ENCODE measurements around the gene FAT2.

DNA sequence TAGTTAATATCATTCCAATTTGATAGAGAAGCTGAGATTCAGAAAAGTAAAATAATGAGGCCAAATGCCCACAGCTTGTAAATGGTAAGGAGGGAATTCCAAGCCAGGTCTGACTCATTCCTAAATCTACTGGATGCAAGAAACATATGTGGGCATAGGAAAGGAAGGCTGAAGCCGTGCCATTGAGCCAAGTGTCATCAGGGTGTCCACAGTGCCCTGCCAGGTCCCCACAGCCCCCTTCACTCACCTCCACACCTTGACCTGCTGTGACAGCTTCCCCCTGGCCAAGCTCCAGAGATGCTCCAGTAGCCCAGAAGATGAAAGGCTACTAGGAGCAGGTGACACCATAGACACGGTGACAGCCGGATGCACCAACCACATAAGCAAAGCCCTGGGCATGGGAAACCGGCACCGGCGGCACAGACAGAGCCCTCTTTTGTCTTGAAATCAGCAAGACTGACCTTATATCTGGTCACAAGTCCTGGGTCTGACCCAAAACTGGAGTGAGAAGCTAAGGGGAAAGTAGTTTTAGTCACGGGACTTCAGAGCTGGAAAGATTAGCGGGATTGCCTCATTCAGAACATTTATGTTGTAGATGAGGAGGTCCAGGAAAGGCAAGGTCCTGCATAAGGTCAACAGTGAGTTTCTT is 20.1 kb upstream of the FAT2 start:
- TF ChIP-seq, protein P1, sequence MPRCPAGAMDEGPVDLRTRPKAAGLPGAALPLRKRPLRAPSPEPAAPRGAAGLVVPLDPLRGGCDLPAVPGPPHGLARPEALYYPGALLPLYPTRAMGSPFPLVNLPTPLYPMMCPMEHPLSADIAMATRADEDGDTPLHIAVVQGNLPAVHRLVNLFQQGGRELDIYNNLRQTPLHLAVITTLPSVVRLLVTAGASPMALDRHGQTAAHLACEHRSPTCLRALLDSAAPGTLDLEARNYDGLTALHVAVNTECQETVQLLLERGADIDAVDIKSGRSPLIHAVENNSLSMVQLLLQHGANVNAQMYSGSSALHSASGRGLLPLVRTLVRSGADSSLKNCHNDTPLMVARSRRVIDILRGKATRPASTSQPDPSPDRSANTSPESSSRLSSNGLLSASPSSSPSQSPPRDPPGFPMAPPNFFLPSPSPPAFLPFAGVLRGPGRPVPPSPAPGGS (IDR thresholded peaks at IDR 0.05; ENCODE audit: borderline replicate concordance, insufficient read depth, low read depth, low read length, poor library complexity, severe bottlenecking) = no peak
- TF ChIP-seq, protein P2, sequence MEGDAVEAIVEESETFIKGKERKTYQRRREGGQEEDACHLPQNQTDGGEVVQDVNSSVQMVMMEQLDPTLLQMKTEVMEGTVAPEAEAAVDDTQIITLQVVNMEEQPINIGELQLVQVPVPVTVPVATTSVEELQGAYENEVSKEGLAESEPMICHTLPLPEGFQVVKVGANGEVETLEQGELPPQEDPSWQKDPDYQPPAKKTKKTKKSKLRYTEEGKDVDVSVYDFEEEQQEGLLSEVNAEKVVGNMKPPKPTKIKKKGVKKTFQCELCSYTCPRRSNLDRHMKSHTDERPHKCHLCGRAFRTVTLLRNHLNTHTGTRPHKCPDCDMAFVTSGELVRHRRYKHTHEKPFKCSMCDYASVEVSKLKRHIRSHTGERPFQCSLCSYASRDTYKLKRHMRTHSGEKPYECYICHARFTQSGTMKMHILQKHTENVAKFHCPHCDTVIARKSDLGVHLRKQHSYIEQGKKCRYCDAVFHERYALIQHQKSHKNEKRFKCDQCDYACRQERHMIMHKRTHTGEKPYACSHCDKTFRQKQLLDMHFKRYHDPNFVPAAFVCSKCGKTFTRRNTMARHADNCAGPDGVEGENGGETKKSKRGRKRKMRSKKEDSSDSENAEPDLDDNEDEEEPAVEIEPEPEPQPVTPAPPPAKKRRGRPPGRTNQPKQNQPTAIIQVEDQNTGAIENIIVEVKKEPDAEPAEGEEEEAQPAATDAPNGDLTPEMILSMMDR (IDR thresholded peaks at IDR 0.05 in 2 of 3, conservative IDR thresholded peaks at IDR 0.05 in 1 of 3; ENCODE audit: control insufficient read depth in 2 of 3, extremely low read depth in 1 of 3, insufficient read depth in 1 of 3, low read depth in 3 of 3, low read length in 3 of 3) = no peak
- TF ChIP-seq MYC (IDR thresholded peaks at IDR 0.05; ENCODE audit: insufficient read depth, insufficient read length, insufficient replicate concordance, low read length, severe bottlenecking) (no peak), HCFC1 (IDR thresholded peaks at IDR 0.05; ENCODE audit: low read length) (no peak), STAT1 (conservative IDR thresholded peaks at IDR 0.05) (no peak), PAX5 (IDR thresholded peaks at IDR 0.05; ENCODE audit: borderline replicate concordance, low read depth, low read length) (no peak), RCOR1 (conservative IDR thresholded peaks at IDR 0.05; ENCODE audit: low read depth, low read length) (no peak)
- TF ChIP-seq, protein P3, sequence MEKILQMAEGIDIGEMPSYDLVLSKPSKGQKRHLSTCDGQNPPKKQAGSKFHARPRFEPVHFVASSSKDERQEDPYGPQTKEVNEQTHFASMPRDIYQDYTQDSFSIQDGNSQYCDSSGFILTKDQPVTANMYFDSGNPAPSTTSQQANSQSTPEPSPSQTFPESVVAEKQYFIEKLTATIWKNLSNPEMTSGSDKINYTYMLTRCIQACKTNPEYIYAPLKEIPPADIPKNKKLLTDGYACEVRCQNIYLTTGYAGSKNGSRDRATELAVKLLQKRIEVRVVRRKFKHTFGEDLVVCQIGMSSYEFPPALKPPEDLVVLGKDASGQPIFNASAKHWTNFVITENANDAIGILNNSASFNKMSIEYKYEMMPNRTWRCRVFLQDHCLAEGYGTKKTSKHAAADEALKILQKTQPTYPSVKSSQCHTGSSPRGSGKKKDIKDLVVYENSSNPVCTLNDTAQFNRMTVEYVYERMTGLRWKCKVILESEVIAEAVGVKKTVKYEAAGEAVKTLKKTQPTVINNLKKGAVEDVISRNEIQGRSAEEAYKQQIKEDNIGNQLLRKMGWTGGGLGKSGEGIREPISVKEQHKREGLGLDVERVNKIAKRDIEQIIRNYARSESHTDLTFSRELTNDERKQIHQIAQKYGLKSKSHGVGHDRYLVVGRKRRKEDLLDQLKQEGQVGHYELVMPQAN (conservative IDR thresholded peaks at IDR 0.05) = no peak
